Adrenal gland (tissue), 5 donors: Measurements from ENCODE around the gene F8A3.
"Not testable (repeated sequence)": the region's sequence is repeated elsewhere in the genome, so short reads cannot be mapped to it uniquely, and the experiment has no call there.

ENCODE experiments used
- POLR2A ChIP-seq, 2 donors: fragments of 450-650 bp; IDR thresholded peaks; one replicate each; pipeline ENCODE4 v1.6.1; 2017; ENCODE audit warnings: antibody characterized with exemption in 2 of 2, mild to moderate bottlenecking in 2 of 2, moderate library complexity in 1 of 2
- TF ChIP-seq, protein P1 (sequence below), 6 experiments: fragments of 450-650 bp in 4 of 6; fragments of 200-600 bp in 2 of 6; sonication (generic) in 1 of 6; IDR thresholded peaks; 1 replicate in 5 of 6; 2 replicates in 1 of 6; pipeline versions ENCODE4 v1.5.1 to v1.8.0; 2016 to 2021; ENCODE audit warnings: antibody characterized with exemption in 6 of 6, mild to moderate bottlenecking in 2 of 6, moderate library complexity in 1 of 6
- donor health status: DM: no; HTN: no; CAD: no.

GRCh38 chrX:155477136-155477535 lies 18.7 kb upstream of the F8A3 start:
- not testable (repeated sequence) for TF ChIP-seq POLR2A (IDR thresholded peaks at IDR 0.05)
- TF ChIP-seq, protein P1, sequence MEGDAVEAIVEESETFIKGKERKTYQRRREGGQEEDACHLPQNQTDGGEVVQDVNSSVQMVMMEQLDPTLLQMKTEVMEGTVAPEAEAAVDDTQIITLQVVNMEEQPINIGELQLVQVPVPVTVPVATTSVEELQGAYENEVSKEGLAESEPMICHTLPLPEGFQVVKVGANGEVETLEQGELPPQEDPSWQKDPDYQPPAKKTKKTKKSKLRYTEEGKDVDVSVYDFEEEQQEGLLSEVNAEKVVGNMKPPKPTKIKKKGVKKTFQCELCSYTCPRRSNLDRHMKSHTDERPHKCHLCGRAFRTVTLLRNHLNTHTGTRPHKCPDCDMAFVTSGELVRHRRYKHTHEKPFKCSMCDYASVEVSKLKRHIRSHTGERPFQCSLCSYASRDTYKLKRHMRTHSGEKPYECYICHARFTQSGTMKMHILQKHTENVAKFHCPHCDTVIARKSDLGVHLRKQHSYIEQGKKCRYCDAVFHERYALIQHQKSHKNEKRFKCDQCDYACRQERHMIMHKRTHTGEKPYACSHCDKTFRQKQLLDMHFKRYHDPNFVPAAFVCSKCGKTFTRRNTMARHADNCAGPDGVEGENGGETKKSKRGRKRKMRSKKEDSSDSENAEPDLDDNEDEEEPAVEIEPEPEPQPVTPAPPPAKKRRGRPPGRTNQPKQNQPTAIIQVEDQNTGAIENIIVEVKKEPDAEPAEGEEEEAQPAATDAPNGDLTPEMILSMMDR (IDR thresholded peaks at IDR 0.05): not testable (repeated sequence)
